GM18858 (cell line): ENCODE measurements around the gene BCKDHA.
"Not testable (repeated sequence)": the region's sequence is repeated elsewhere in the genome, so short reads cannot be mapped to it uniquely, and the experiment has no call there.

Source experiments
- ATAC-seq: cut with Tn5 transposase; IDR thresholded peaks from one replicate; pipeline ENCODE4 v1.9.1; 2021; ENCODE audit not compliant: unreplicated experiment

Gene BCKDHA

DNA sequence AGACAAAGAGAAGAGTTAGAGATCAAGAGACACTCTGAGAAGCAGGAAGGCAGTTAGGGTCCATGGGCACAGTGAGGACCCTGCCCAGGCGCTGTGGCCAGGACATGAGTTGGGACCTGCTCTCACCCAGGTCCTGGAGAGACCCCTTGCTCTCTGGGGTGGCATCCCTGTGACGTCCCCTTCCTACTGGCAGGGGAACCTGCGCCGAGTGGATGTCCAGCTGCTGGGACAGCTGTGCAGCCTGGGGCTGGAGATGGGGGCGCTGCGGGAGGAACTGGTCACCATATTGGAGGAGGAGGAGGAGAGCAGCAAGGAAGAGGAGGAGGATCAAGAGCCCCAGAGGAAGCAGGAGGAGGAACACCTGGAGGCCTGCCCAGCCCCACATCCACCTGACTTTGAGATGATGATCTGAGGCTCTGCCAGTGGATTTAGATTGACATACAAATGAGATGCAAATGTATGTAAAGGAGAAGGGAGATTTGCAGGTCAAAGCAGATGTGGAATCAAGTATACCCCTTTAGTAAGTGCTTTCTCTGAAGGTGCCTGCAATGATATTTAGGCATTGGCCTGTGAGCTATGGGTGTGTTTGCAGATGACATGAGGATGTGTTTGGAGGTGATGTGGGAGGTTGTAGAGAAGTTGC lies 46.3 kb downstream of the BCKDHA start:
- no peak for ATAC-seq

DNA sequence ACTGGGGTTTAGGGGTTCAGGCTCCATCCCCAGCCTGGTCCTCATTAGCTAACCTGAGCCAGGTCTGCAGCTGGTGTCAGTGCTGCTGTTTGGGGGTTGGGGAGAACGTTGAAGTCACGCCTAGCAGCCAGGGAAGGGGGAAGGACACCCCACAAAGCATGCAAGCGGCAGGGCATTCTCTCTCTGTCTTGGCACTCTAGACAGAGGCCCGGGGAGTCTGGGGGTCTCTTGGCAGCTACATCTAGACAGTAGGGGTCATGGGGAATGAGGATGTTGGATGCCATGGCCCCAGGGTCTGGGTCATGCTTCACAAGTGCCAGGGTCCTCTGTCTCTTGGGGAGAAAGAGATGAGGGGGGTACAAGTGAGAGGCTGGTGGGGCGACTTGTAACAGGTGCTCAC lies 48.0 kb downstream of the BCKDHA start:
- ATAC-seq, result no peak

DNA sequence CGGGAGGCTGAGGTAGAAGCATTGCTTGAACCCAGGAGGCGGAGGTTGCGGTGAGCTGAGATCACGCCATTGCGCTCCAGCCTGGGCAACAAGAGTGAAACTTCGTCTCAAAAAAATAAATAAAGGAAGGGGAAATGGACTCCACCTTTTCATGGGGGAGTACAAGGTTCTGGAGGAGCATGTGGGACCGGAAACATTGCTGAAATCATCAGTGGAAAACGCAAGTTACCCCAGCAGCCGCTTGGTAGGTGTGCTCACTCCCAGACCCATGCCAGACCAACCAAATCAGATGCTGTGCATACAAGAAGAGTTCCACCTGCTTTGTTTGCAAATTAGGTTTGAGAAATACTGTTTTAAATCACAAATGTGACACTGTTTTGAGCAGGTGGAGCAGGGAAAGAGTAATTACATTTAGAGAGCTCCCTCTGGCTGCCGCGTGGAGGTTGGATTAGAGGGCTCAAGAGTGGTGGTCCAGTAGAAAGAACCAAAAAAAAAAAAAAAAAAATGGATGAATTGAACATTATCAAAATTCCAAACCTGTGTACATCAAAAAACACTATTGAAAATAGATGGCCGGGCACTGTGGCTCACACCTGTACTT lies 50.2 kb downstream of the BCKDHA start:
- ATAC-seq, result no peak

DNA sequence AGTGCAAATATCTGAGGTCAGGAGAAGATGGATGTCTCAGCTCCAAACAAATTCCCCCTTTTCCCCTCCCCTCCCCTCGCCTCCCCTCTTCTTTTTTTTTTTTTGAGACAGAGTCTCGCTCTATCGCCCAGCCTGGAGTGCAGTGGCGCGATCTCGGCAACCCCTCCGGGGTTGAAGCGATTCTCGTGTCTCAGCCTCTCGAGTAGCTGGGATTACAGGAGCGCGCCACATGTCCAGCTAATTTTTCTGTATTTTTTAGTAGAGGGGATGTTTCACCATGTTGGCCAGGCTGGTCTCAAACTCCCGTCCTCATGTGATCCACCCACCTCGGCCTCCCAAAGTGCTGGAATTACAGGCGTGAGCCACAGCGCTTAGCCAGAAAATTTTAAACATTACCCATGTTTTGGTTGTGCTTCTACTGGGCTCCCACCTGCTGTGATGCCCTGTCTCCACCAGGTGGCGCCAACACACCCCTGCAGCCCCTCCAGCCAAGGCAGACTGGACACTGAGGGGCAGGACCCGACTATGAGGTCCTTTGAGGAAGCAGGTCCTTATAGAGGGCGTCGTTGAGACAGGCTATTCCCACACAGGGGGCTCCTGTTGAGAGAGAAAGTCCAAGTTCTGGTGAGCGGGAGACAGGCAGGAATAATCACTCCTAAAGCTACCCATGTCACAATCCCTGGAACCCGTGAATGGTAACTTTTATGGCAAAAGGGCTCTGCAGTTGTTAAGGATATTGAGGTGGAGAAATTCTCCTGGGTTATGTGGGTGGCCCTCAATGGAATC lies 51.7 kb downstream of the BCKDHA start:
- no peak for ATAC-seq

DNA sequence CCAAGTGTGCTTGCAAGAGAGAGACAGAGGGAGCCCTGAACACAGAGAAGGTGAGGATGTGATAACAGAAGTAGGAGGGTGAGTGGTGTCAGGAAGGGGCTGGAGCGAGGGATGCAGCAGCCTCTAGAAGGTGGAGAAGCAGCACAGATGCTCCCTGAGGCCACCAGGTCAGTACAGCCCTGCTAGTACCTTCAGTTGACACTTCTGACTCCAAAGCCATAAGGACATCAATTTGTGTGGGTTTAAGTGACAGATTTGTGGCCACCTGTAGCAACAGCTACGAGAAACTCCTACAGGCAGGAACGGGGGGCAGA lies 52.2 kb downstream of the BCKDHA start:
- no peak for ATAC-seq

DNA sequence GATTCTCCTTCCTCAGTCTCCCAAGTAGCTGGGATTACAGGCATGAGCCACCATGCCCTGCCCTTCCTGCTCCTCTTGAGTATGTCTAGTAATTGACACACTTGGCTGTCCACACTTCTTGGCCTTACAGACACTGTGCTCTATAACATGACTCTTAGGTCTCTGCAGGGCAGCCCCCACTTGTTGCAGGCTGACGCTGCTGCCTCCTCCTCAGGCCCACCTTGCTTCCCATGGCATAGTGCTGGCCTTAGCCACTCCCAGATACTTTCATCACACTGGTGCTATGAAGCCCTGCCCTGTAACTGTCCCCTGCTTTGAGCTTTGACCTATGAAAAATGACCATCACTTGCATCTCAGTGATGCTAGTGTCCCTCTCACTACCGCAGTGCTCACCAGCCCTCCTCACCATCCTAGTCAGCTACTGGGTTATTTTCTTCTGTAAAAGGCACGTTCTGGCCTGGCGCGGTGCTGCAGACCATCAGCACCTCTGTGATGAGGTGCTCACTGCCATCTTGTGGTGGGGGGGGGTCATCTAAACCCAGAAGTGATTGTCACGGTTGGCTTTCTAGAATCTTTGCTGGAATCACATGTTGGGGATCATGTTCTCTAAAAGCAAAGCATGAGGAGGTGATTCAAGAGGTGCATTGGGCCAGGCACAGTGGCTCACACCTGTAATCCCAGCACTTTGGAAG lies 55.1 kb downstream of the BCKDHA start:
- ATAC-seq, result no peak

DNA sequence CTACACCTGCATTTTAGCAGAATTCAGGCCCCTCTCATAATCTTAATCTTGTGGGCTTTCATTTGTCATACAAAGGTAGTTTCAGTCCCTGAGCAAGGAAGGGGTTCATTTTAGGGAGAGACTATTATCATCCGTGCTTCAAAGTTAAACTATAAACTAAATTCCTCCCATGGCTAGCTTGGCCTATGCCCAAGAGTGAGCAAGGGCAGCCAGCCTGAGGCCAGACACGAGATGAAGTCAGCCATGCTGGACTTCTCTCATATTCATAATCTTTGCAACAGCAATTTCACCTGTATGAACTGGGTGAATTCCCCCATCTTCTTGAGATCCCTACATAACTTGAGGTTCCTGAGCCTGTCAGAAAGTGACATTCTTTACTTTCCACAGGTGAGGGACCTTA lies 58.3 kb downstream of the BCKDHA start:
- no peak for ATAC-seq

DNA sequence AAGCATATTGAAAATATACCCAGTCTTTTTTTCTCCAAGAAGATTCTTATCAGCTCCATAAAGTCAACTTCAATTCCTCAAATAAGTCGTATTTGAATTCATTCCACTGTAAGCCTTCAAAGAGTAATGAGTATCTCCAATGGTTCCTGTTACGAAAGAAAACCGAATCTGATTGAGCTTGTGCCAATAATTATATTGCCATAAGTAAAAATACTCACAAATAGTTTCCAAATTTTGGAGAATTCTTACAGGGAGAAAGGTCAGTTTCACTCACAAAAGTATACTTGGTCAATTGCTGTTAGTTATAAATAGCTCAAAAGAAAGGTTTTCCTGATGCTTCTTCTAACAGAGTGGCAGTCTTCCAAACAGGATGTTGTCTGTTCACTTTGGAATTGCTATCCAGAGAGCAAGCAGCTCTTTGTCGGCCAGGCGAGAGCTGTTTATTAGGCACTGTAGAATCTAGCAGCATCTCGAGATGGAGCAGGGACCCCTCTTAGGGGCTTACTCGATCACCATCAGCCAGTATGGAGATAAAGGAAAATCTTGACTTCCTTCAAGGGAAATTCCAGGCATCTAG lies 58.8 kb downstream of the BCKDHA start:
- no peak for ATAC-seq

DNA sequence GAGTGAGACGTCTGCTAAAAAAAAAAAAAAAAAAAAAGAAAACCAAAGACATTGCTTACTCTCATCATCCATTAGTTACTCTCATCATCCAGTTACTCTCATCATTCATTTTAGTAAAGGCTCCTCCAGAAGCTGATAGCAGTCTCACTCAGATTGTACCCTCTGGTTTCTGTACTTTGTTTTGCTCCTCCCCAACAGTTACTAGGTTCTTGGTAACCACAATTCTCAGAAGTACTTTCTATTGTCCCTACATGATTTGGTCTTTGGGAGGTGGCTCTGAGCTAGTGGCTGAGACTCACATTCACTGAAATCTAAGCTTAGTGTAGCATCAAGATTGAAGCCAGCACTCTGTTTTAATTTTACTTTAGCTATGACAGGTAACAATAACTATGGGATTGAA lies 59.6 kb downstream of the BCKDHA start:
- no peak for ATAC-seq

DNA sequence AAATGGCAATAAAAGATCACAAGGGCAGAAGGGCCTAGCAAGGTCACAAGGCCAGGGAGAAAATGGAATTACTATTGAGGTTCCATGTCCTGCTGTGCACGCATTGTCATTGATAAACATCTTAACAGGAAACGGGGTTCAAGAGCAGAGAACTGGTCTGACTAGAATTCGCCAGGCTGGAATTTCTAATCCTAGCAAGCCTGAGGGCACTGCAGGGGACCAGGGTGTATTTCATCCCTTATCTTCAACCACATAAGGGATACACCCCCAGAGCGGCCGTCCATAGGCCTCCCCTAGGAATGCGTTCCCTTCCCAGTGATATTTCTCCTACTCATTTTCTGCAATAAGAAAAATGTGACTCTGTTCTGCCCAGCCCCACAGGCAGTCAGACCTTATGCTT lies 64.9 kb downstream of the BCKDHA start:
- ATAC-seq, result no peak

DNA sequence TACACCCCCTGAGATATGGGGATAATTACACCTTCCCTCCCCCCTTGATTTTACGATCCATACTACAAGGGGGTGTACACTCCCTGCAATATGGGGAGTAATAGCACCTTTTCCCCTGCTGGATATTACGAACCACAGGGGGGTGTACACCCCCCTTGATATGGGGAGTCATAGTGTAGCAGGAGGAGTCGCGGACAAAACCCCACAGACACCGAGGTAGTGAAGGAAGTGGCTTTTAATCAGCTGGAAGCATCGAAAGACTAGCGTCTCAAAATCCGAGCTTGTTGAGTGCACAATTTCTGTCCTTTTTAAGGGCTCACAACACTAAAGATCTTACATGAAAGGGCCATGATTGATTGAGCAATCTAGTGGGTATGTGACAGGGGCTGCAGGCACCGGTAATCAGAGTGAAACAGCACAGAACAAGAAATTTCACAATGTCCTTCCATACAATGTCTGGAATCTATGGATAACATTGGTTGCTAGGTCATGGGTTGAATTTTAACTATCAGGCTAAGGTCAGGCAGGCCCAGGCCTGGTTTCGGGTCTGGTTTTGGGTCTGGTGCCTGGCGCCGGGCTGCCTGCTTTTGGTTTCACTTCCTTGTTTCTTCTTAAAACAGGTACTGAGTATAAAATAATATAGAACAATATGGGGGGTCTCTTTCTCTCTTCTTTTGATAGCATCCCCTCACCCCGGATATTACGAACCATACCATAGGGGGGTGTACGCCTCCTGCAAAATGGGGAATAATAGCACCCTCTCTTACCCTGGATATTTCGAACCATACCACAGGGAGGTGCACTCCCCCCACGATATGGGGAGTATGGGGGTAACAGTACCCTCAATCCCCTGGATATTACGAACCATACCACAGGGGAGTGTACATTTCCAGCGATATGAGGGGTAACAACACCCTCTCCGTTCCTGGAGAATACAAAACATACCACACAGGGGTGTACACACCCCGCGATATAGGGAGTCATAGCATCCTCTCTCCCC lies 65.9 kb downstream of the BCKDHA start:
- ATAC-seq, result not testable (repeated sequence)
